Fibroblast of the aortic adventitia (primary cell): ENCODE data around the gene ATP2B3. TPM values are rescaled to one million over a fixed set of nuclear protein-coding genes. Genes with fewer than 3 reads are reported as not detected.

Experiments
- DNase-seq: peaks from one replicate; pipeline ENCODE4 v3.0.0-alpha.2; 2010; ENCODE audit warnings: low read depth
- H3K4me3 ChIP-seq: 2 replicates; pipeline ENCODE4 v1.5.1; 2011; ENCODE audit warnings: low read depth, mild to moderate bottlenecking, control low read depth, low read length, moderate library complexity
- total RNA-seq: library from RNA; depleted of rRNA; stranded (reverse); fragments of >200 nt; gene quantifications from 2 replicates; pipeline ENCODE4 v1.2.3, GENCODE V29; 2012; ENCODE audit warnings: low replicate concordance
- TF ChIP-seq, protein P1 (sequence below): IDR thresholded peaks from 2 replicates; pipeline ENCODE4 v1.5.1; 2011; ENCODE audit warnings: mild to moderate bottlenecking, low read length, control low read depth, inconsistent platforms; ENCODE audit not compliant: insufficient read depth

The ATP2B3 gene
- total RNA-seq, 1 donor: not detected

- no peak overlapping the region for H3K4me3 ChIP-seq
- DNase-seq: no peak
- TF ChIP-seq, protein P1, sequence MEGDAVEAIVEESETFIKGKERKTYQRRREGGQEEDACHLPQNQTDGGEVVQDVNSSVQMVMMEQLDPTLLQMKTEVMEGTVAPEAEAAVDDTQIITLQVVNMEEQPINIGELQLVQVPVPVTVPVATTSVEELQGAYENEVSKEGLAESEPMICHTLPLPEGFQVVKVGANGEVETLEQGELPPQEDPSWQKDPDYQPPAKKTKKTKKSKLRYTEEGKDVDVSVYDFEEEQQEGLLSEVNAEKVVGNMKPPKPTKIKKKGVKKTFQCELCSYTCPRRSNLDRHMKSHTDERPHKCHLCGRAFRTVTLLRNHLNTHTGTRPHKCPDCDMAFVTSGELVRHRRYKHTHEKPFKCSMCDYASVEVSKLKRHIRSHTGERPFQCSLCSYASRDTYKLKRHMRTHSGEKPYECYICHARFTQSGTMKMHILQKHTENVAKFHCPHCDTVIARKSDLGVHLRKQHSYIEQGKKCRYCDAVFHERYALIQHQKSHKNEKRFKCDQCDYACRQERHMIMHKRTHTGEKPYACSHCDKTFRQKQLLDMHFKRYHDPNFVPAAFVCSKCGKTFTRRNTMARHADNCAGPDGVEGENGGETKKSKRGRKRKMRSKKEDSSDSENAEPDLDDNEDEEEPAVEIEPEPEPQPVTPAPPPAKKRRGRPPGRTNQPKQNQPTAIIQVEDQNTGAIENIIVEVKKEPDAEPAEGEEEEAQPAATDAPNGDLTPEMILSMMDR: no peak
Observed at GRCh38 chrX:153626863-153627674, 109.6 kb downstream of the ATP2B3 start.

DNA sequence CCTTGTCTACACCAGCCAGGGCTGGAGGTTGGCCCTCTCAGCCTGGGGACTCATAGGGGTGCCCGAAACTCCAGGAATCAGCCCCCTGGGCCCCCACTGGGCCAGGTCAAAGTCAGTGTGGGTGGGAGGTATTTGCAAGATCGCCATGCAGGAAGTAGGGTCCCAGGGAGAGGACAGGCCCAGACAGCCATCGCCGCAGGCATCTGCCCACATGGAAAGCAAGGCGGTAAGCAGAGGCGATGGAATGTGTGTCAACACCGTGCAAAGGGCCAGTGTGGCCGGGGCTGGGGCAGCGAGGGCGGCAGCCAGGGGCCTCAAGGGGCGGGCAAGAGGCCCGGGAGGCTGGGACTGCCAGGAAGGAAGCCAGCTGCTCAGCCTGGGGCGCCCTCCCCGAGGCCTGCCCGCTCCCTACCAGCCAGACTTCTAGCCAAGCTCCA, 110.3 kb downstream of the ATP2B3 start:
- TF ChIP-seq, protein P1: no peak
- no peak for DNase-seq
- no peak overlapping the region for H3K4me3 ChIP-seq

DNA sequence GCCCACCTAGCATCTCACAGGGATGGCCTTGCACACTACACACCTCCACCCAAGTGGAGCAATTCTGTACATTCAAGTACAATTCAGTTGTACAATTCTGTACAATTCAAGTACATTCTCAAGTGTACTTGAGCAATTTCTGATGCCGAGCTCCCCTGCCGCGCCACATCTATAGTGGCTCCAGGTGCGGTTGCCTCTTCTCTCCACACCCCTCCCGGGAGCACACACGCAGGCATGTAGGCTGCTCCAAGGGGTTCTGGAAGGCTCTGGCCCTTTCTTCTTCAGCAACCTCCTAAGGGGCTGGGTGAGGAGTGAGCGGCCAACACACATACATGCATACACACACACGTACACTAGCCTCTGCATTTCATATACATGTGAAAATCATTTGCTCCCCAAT, 110.7 kb downstream of the ATP2B3 start:
- DNase-seq: no peak
- TF ChIP-seq, protein P1: no peak
- no peak overlapping the region for H3K4me3 ChIP-seq

DNA sequence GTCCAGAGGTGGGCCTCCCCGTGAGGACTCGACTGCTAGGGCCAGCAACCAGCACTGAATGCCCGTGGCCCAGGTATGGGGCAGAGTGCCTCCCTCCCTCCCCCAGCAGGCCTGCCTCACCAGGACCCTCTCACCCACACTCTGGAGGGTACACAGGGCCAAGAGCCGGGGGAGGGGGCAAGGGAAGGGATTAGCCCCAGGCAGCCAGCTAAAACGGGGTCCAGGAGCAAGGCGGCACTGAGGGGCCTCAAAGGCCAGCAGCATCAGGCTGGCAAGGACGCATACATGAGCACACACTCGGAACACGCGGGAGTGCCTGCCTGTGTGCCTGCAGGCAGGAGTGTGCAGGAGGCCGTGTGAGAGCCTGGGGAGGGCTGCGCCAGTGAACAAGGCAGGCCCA, 111.2 kb downstream of the ATP2B3 start:
- TF ChIP-seq, protein P1: no peak
- no peak overlapping the region for H3K4me3 ChIP-seq
- no peak for DNase-seq

DNA sequence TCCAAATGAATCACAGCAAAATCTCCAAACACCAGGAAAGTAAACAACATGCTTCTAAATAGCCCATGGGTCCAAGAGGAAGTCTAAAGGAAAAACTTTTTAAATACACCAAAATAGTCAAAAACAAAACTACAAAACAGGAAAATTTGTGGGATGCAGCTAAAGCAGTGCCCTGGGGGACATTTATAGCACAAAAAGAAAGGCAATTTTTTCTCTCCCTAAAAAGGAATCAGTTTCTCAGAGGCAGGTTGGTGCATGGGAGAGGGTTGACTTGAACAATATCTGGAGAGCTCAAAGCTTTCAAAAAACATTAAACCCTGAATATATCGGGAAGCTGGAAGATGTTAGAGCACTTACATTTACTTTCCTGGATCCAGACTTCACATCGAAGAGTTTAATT, 113.9 kb downstream of the ATP2B3 start:
- TF ChIP-seq, protein P1: no peak
- no peak overlapping the region for H3K4me3 ChIP-seq
- no peak for DNase-seq

- no peak for DNase-seq
- no peak overlapping the region for H3K4me3 ChIP-seq
- TF ChIP-seq, protein P1: no peak
Observed at GRCh38 chrX:153631907-153632594, 114.6 kb downstream of the ATP2B3 start.

Other genes with a start within 250 kb of the ATP2B3 start
- not detected in 2 replicates for gene PNMA6F, start 195.9 kb upstream of the ATP2B3 start, total RNA-seq
- 6.1 and 10.1 TPM in 2 replicates for gene ZNF275, start 183.5 kb upstream of the ATP2B3 start, total RNA-seq
- not detected in 2 replicates for gene PNMA6E, start 116.3 kb upstream of the ATP2B3 start, total RNA-seq
- 0.08 TPM in 1 of 2 replicates, not detected in the other for gene ZFP92, start 106.2 kb upstream of the ATP2B3 start, total RNA-seq
- gene TREX2, start 71.6 kb upstream of the ATP2B3 start, total RNA-seq: 1.3 TPM in 1 of 2 replicates, not detected in the other
- 16.4 and 16.5 TPM in 2 replicates for gene HAUS7, start 47.1 kb upstream of the ATP2B3 start, total RNA-seq
- gene BGN, start 22.7 kb upstream of the ATP2B3 start, total RNA-seq: 12.3 and 133 TPM in 2 replicates
- 2.5 and 14.5 TPM in 2 replicates for gene CCNQ, start 81.5 kb downstream of the ATP2B3 start, total RNA-seq
- gene DUSP9, start 129.6 kb downstream of the ATP2B3 start, total RNA-seq: not detected in 2 replicates
- gene PNCK, start 156.2 kb downstream of the ATP2B3 start, total RNA-seq: 0.33 TPM in 1 of 2 replicates, not detected in the other
- gene SLC6A8, start 170.3 kb downstream of the ATP2B3 start, total RNA-seq: 5.6 and 8.8 TPM in 2 replicates
- 75.4 and 111 TPM in 2 replicates for gene BCAP31, start 206.7 kb downstream of the ATP2B3 start, total RNA-seq
- gene ABCD1, start 207.2 kb downstream of the ATP2B3 start, total RNA-seq: 9.3 and 15.5 TPM in 2 replicates
- 3.1 and 6.1 TPM in 2 replicates for gene PLXNB3, start 246.6 kb downstream of the ATP2B3 start, total RNA-seq